CD4-positive, alpha-beta T cell treated with Interleukin-2 at 100 ng/mL for 4 hours (primary cell): Measurements from ENCODE around the gene TMEM196.
A peak's percentile ranks its signal among the peaks of the same experiment; 100 is the strongest.

Experiments used
- DNase-seq: peaks from one replicate; pipeline ENCODE4 v3.0.0-alpha.2; 2020; ENCODE audit warnings: low spot score

TMEM196 gene

GRCh38 chr7:19772841-19773760, at the start of gene TMEM196:
TMEM196 (minus strand) TSS chr7:19773617; CDS start chr7:19772696, 921 bp downstream.
- DNase-seq = no peak

- DNase-seq = no peak
Measured at GRCh38 chr7:19816128-19816527, 42.7 kb upstream of the TMEM196 start.

GRCh38 chr7:19815546-19815945, 42.1 kb upstream of the TMEM196 start:
- DNase-seq = no peak

GRCh38 chr7:19814776-19815175, 41.4 kb upstream of the TMEM196 start:
- no peak for DNase-seq

GRCh38 chr7:19811386-19811785, 38.0 kb upstream of the TMEM196 start:
- DNase-seq = no peak

- no peak for DNase-seq
Measured at GRCh38 chr7:19798986-19799385, 25.6 kb upstream of the TMEM196 start.

- no peak for DNase-seq
Measured at GRCh38 chr7:19783541-19783940, 10.1 kb upstream of the TMEM196 start.

GRCh38 chr7:19776981-19777380, 3.6 kb upstream of the TMEM196 start:
- DNase-seq = no peak

- no peak for DNase-seq
Measured at GRCh38 chr7:19775578-19775977, 2.2 kb upstream of the TMEM196 start.

GRCh38 chr7:19772306-19772705, 1.1 kb downstream of the TMEM196 start:
- DNase-seq = no peak

GRCh38 chr7:19762631-19763030, 10.8 kb downstream of the TMEM196 start:
- no peak for DNase-seq

GRCh38 chr7:19754521-19755116, 18.8 kb downstream of the TMEM196 start:
- DNase-seq = peak; percentile 23

GRCh38 chr7:19752020-19752419, 21.4 kb downstream of the TMEM196 start:
- no peak for DNase-seq

- DNase-seq = no peak
Measured at GRCh38 chr7:19749658-19750057, 23.8 kb downstream of the TMEM196 start.

GRCh38 chr7:19747740-19748339, 25.6 kb downstream of the TMEM196 start:
- no peak for DNase-seq

- no peak for DNase-seq
Measured at GRCh38 chr7:19744075-19744474, 29.3 kb downstream of the TMEM196 start.

GRCh38 chr7:19728716-19729115, 44.7 kb downstream of the TMEM196 start:
- DNase-seq = no peak

GRCh38 chr7:19725770-19726169, 47.6 kb downstream of the TMEM196 start:
- DNase-seq = no peak

- DNase-seq = no peak
Measured at GRCh38 chr7:19715499-19715898, 57.9 kb downstream of the TMEM196 start.

GRCh38 chr7:19713676-19714075, 59.7 kb downstream of the TMEM196 start:
- DNase-seq = peak; percentile 70

GRCh38 chr7:19709249-19709578, 64.2 kb downstream of the TMEM196 start:
- DNase-seq = no peak

GRCh38 chr7:19708397-19709248, 64.8 kb downstream of the TMEM196 start, which contains the start of gene POLR1F:
POLR1F (minus strand) TSS chr7:19709037; CDS start chr7:19709016, 21 bp downstream.
- peak; percentile 97 for DNase-seq
